8988T (cell line): ENCODE data around the gene NANOS1.
"Not testable (repeated sequence)": the region's sequence is repeated elsewhere in the genome, so short reads cannot be mapped to it uniquely, and the experiment has no call there.

Experiments used
- DNase-seq: peaks from one replicate; pipeline ENCODE4 v3.0.0; 2011

Gene NANOS1

GRCh38 chr10:119020627-119020946 lies 8.9 kb upstream of the NANOS1 start:
- DNase-seq: no peak

GRCh38 chr10:119022846-119023552 lies 6.5 kb upstream of the NANOS1 start:
- DNase-seq: peak; percentile 63

- DNase-seq: no peak
These were observed 6.0 kb upstream of the NANOS1 start for GRCh38 chr10:119023553-119023868.

- no peak for DNase-seq
These were observed 4.6 kb upstream of the NANOS1 start for GRCh38 chr10:119024882-119025281.

GRCh38 chr10:119025336-119025735 lies 4.2 kb upstream of the NANOS1 start:
- no peak for DNase-seq

- no peak for DNase-seq
These were observed 3.7 kb upstream of the NANOS1 start for GRCh38 chr10:119025776-119026175.

GRCh38 chr10:119026301-119027110 lies 3.0 kb upstream of the NANOS1 start:
- no peak for DNase-seq

- not testable (repeated sequence) for DNase-seq
These were observed 1.0 kb upstream of the NANOS1 start for GRCh38 chr10:119028445-119028899.

- peak; percentile 89 for DNase-seq
These were observed 458 bp upstream of the NANOS1 start for GRCh38 chr10:119028900-119029612.

GRCh38 chr10:119030421-119031250 lies 1.1 kb downstream of the NANOS1 start:
- DNase-seq: peak; percentile 50

- DNase-seq: no peak
These were observed 2.1 kb downstream of the NANOS1 start for GRCh38 chr10:119031496-119032059.

- DNase-seq: no peak
These were observed 9.6 kb downstream of the NANOS1 start for GRCh38 chr10:119039161-119039560.

- no peak for DNase-seq
These were observed 11.8 kb downstream of the NANOS1 start for GRCh38 chr10:119041326-119041725.

- DNase-seq: no peak
These were observed 12.7 kb downstream of the NANOS1 start for GRCh38 chr10:119042169-119042568.

GRCh38 chr10:119045561-119045960 lies 16.0 kb downstream of the NANOS1 start:
- DNase-seq: no peak

- no peak for DNase-seq
These were observed 19.8 kb downstream of the NANOS1 start for GRCh38 chr10:119049361-119049760.

- DNase-seq: no peak
These were observed 20.3 kb downstream of the NANOS1 start for GRCh38 chr10:119049777-119050176.

GRCh38 chr10:119051775-119052174 lies 22.3 kb downstream of the NANOS1 start:
- DNase-seq: no peak

- DNase-seq: no peak
These were observed 26.0 kb downstream of the NANOS1 start for GRCh38 chr10:119055472-119055871.

GRCh38 chr10:119058010-119058409 lies 28.5 kb downstream of the NANOS1 start:
- no peak for DNase-seq

GRCh38 chr10:119059557-119059956 lies 30.0 kb downstream of the NANOS1 start:
- no peak for DNase-seq

GRCh38 chr10:119060107-119060506 lies 30.6 kb downstream of the NANOS1 start:
- DNase-seq: no peak

- DNase-seq: no peak
These were observed 31.8 kb downstream of the NANOS1 start for GRCh38 chr10:119061352-119061751.
